Stimulated activated CD8-positive, alpha-beta memory T cell treated with anti-CD3 and anti-CD28 coated beads, Interleukin-12 subunit alpha, Interleukin-12 subunit beta, amount 100 ng/mL, for 1 hour (primary cell): Measurements from ENCODE around the gene STXBP3.
"Not testable (repeated sequence)": the region's sequence is repeated elsewhere in the genome, so short reads cannot be mapped to it uniquely, and the experiment has no call there.

Experiments used
- DNase-seq: peaks from one replicate; pipeline ENCODE4 v3.0.0-alpha.2; 2020; ENCODE audit warnings: low read depth

The STXBP3 gene

GRCh38 chr1:108746382-108747170 lies at the start of gene STXBP3:
TSS of gene STXBP3 (plus strand) at chr1:108746674. CDS start at chr1:108746738, 64 bp downstream.
- peak; percentile 100 for DNase-seq

GRCh38 chr1:108699375-108700332 lies 46.8 kb upstream of the STXBP3 start:
- DNase-seq, result no peak

- no peak for DNase-seq
These were observed 45.2 kb upstream of the STXBP3 start for GRCh38 chr1:108701176-108701849.

GRCh38 chr1:108702109-108702508 lies 44.4 kb upstream of the STXBP3 start:
- not testable (repeated sequence) for DNase-seq

GRCh38 chr1:108703939-108704338 lies 42.5 kb upstream of the STXBP3 start:
- no peak for DNase-seq

- no peak for DNase-seq
These were observed 42.0 kb upstream of the STXBP3 start for GRCh38 chr1:108704496-108704895.

GRCh38 chr1:108706643-108707042 lies 39.8 kb upstream of the STXBP3 start:
- no peak for DNase-seq

- DNase-seq, result peak; percentile 49
These were observed 37.5 kb upstream of the STXBP3 start for GRCh38 chr1:108708691-108709660.

- DNase-seq, result no peak
These were observed 33.8 kb upstream of the STXBP3 start, which contains the start of gene FNDC7 for GRCh38 chr1:108712606-108713150. TSS of gene FNDC7 (plus strand) at chr1:108712908. CDS start at chr1:108712934, 26 bp downstream.

GRCh38 chr1:108715932-108716331 lies 30.5 kb upstream of the STXBP3 start:
- no peak for DNase-seq

GRCh38 chr1:108716437-108717230 lies 29.8 kb upstream of the STXBP3 start:
- no peak for DNase-seq

- DNase-seq, result no peak
These were observed 28.6 kb upstream of the STXBP3 start for GRCh38 chr1:108717774-108718316.

- DNase-seq, result no peak
These were observed 27.4 kb upstream of the STXBP3 start for GRCh38 chr1:108718927-108719655.

GRCh38 chr1:108719656-108720435 lies 26.6 kb upstream of the STXBP3 start:
- no peak for DNase-seq

GRCh38 chr1:108722292-108722691 lies 24.2 kb upstream of the STXBP3 start:
- no peak for DNase-seq

GRCh38 chr1:108725906-108726305 lies 20.6 kb upstream of the STXBP3 start:
- DNase-seq, result no peak

- DNase-seq, result no peak
These were observed 18.0 kb upstream of the STXBP3 start for GRCh38 chr1:108728327-108728923.

GRCh38 chr1:108729481-108729880 lies 17.0 kb upstream of the STXBP3 start:
- DNase-seq, result no peak
